ENCODE measurements around the gene EXOC6B.

The EXOC6B gene

GRCh38 chr2:72130659-72131360 is 695.0 kb downstream of the EXOC6B start:
- peaks cover 3% of the 10 kb centered on the region for H3K36me3 Mint-ChIP-seq (ENCODE audit: low read depth)
- no peak for TF ChIP-seq CTCF (IDR thresholded peaks at IDR 0.05; ENCODE audit: unreplicated experiment in 3 of 3)
- H3K9me3 Mint-ChIP-seq = no peaks in the 10 kb centered on the region
- no peak overlapping the region for H3K4me3 Mint-ChIP-seq
- peak overlapping the region in 2 of 3 experiments; percentile 3 to 80 for H3K27ac Mint-ChIP-seq
- H3K27me3 Mint-ChIP-seq (ENCODE audit: low read depth) = peaks cover 42% of the 10 kb centered on the region
- H3K4me1 Mint-ChIP-seq = peaks cover 19% of the 10 kb centered on the region

GRCh38 chr2:72129681-72130340 is 696.0 kb downstream of the EXOC6B start:
- Mint-ChIP-seq H3K27me3 (ENCODE audit: low read depth) (peaks cover 45% of the 10 kb centered on the region), H3K27ac (peak overlapping the region; percentile 3 to 80 (median 25)), H3K36me3 (ENCODE audit: low read depth) (peaks cover 3% of the 10 kb centered on the region), H3K4me3 (peak overlapping the region in 1 of 3 experiments; percentile 39), H3K4me1 (peaks cover 19% of the 10 kb centered on the region), H3K9me3 (no peaks in the 10 kb centered on the region)
- no peak for TF ChIP-seq CTCF (IDR thresholded peaks at IDR 0.05; ENCODE audit: unreplicated experiment in 3 of 3)

- Mint-ChIP-seq H3K36me3 (ENCODE audit: low read depth) (peaks cover 3% of the 10 kb centered on the region), H3K27ac (no peak overlapping the region), H3K4me1 (peaks cover 19% of the 10 kb centered on the region), H3K27me3 (ENCODE audit: low read depth) (peaks cover 48% of the 10 kb centered on the region), H3K4me3 (no peak overlapping the region), H3K9me3 (no peaks in the 10 kb centered on the region)
- no peak for TF ChIP-seq CTCF (IDR thresholded peaks at IDR 0.05; ENCODE audit: unreplicated experiment in 3 of 3)
These were observed 697.0 kb downstream of the EXOC6B start for GRCh38 chr2:72128843-72129227.

DNA sequence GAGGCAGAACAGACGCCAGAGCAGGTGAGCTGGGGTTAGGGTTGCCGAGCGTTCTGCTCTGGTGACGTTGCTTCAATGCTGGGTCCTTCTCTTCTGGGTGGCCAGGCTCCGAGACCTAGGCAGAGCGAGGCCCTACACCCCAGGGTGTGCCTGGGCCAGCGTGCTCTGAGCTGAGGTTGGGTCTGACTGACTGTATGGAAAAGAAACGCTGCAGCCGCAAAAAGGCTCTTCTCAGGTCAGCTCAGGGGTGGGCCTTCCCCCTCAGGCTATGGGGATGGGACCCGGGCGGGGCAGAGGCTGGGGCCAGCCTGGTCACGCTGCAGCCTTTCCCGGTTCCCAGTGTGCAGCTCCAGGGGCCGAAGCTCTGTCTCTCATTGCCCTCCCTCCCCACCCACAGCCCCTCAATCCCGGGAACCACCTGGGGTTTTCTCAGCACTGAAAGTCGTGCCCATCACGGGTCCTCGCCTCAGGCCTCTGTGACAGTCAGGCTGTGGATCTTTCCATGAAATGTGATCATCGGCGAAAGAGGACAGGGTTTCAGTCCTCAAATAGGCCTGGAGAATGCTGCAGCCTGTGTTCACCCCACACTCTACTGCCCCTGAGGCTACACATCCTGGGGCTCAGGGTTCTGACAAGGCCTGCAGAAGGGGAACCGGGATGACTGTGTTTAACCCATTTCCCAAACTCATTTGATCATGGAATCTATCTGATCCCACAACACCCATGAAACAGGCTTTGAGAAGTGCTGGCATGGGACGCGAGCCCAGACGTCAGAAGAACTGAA is 697.6 kb downstream of the EXOC6B start:
- no peak for TF ChIP-seq CTCF (IDR thresholded peaks at IDR 0.05; ENCODE audit: unreplicated experiment in 3 of 3)
- H3K9me3 Mint-ChIP-seq = no peaks in the 10 kb centered on the region
- H3K4me3 Mint-ChIP-seq = no peak overlapping the region
- H3K36me3 Mint-ChIP-seq (ENCODE audit: low read depth) = peaks cover 3% of the 10 kb centered on the region
- H3K27ac Mint-ChIP-seq = no peak overlapping the region
- peaks cover 19% of the 10 kb centered on the region for H3K4me1 Mint-ChIP-seq
- peaks cover 48% of the 10 kb centered on the region for H3K27me3 Mint-ChIP-seq (ENCODE audit: low read depth)

GRCh38 chr2:72127401-72128058 is 698.3 kb downstream of the EXOC6B start:
- Mint-ChIP-seq H3K9me3 (peaks cover 1% of the 10 kb centered on the region), H3K27me3 (ENCODE audit: low read depth) (peaks cover 55% of the 10 kb centered on the region), H3K4me3 (no peak overlapping the region), H3K36me3 (ENCODE audit: low read depth) (no peaks in the 10 kb centered on the region), H3K27ac (no peak overlapping the region), H3K4me1 (peaks cover 19% of the 10 kb centered on the region)
- no peak for TF ChIP-seq CTCF (IDR thresholded peaks at IDR 0.05; ENCODE audit: unreplicated experiment in 3 of 3)
